Measurements from ENCODE around the gene ADPRS.

GRCh38 chr1:36128126-36128904 is 39.6 kb downstream of the ADPRS start:
- TF ChIP-seq, protein P1, sequence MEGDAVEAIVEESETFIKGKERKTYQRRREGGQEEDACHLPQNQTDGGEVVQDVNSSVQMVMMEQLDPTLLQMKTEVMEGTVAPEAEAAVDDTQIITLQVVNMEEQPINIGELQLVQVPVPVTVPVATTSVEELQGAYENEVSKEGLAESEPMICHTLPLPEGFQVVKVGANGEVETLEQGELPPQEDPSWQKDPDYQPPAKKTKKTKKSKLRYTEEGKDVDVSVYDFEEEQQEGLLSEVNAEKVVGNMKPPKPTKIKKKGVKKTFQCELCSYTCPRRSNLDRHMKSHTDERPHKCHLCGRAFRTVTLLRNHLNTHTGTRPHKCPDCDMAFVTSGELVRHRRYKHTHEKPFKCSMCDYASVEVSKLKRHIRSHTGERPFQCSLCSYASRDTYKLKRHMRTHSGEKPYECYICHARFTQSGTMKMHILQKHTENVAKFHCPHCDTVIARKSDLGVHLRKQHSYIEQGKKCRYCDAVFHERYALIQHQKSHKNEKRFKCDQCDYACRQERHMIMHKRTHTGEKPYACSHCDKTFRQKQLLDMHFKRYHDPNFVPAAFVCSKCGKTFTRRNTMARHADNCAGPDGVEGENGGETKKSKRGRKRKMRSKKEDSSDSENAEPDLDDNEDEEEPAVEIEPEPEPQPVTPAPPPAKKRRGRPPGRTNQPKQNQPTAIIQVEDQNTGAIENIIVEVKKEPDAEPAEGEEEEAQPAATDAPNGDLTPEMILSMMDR (conservative IDR thresholded peaks at IDR 0.05 in 1 of 2, IDR thresholded peaks at IDR 0.05 in 1 of 2; ENCODE audit: low read depth in 1 of 2, low read length in 2 of 2), result no peak
- TF ChIP-seq EZH2 (IDR thresholded peaks at IDR 0.05; ENCODE audit: low read length, missing control alignments), result no peak
